Activated CD8-positive, alpha-beta T cell treated with anti-CD3 and anti-CD28 coated beads for 36 hours (primary cell): ENCODE results near the gene TMEM247. TPM values are rescaled to one million over a fixed set of nuclear protein-coding genes. Genes with fewer than 3 reads are reported as not detected.
A peak's percentile ranks its signal among the peaks of the same experiment; 100 is the strongest.
"Not testable (repeated sequence)": the region's sequence is repeated elsewhere in the genome, so short reads cannot be mapped to it uniquely, and the experiment has no call there.

Source experiments
- ATAC-seq: fragments of 200-7000 bp; cut with Tn5 transposase; one replicate; pipeline ENCODE4 v1.10.0; 2021; ENCODE audit warnings: mild to moderate bottlenecking, moderate library complexity
- CTCF ChIA-PET: fragments of 350-600 bp; sonication (Branson Sonifier 250); formaldehyde crosslinking; loops from one replicate; lab custom pipeline; 2021; ENCODE audit warnings: antibody characterized with exemption; lab: Charles Lee
- POLR2A ChIA-PET: fragments of 350-600 bp; sonication (Branson Sonifier 250); formaldehyde crosslinking; loops from one replicate; lab custom pipeline; 2021; ENCODE audit warnings: antibody characterized with exemption; lab: Charles Lee
- DNase-seq: peaks from one replicate; pipeline ENCODE4 v3.0.0-alpha.2; 2020
- H3K27ac Mint-ChIP-seq: one replicate; pipeline ENCODE4 v1.8.0; 2021; ENCODE audit warnings: mild to moderate bottlenecking, mixed read lengths
- H3K27me3 Mint-ChIP-seq: one replicate; pipeline ENCODE4 v1.8.0; 2021; ENCODE audit warnings: mixed read lengths
- H3K36me3 Mint-ChIP-seq: one replicate; pipeline ENCODE4 v1.8.0; 2021; ENCODE audit warnings: low read depth, mixed read lengths
- H3K4me1 Mint-ChIP-seq: one replicate; pipeline ENCODE4 v1.8.0; 2021; ENCODE audit warnings: low read depth, mixed read lengths
- H3K4me3 Mint-ChIP-seq: one replicate; pipeline ENCODE4 v1.8.0; 2021; ENCODE audit warnings: mild to moderate bottlenecking, moderate library complexity, mixed read lengths
- H3K9me3 Mint-ChIP-seq: one replicate; pipeline ENCODE4 v1.8.0; 2021; ENCODE audit warnings: mixed read lengths
- CTCF ChIP-seq: fragments of 200-600 bp; IDR thresholded peaks from one replicate; pipeline ENCODE4 v1.8.0; 2022; ENCODE audit warnings: antibody characterized with exemption, mild to moderate bottlenecking
- intact Hi-C: fragments of 100-400 bp; cut with micrococcal nuclease; formaldehyde crosslinking; loops from one replicate; pipeline ENCODE4 v1.10.0; 2022
- total RNA-seq, 2 experiments: library from RNA; stranded (reverse); gene quantifications; one replicate each; pipeline ENCODE4 v1.2.3, GENCODE V29; 2021

TMEM247 gene
- total RNA-seq, 2 experiments from 2014 or later: not detected

- TF ChIP-seq CTCF: no peak
- H3K27me3 Mint-ChIP-seq: no peaks in the 10 kb centered on the region
- DNase-seq (no peak), ATAC-seq (no peak)
- peaks cover 17% of the 10 kb centered on the region for H3K9me3 Mint-ChIP-seq
- CTCF ChIA-PET: interaction anchor here (1.6 kb wide), 1 partner anchor 13 kb away, joined by 3 read pairs; no protein-coding TSS in a partner anchor
- H3K4me3 Mint-ChIP-seq: no peak overlapping the region
- H3K36me3 Mint-ChIP-seq: peaks cover 13% of the 10 kb centered on the region
- POLR2A ChIA-PET: no interaction called here
- intact Hi-C loops: no loop called here
- H3K4me1 Mint-ChIP-seq: peaks cover 8% of the 10 kb centered on the region
- no peak overlapping the region for H3K27ac Mint-ChIP-seq
Measured at GRCh38 chr2:46518861-46519260, 39.5 kb downstream of the TMEM247 start.

DNA sequence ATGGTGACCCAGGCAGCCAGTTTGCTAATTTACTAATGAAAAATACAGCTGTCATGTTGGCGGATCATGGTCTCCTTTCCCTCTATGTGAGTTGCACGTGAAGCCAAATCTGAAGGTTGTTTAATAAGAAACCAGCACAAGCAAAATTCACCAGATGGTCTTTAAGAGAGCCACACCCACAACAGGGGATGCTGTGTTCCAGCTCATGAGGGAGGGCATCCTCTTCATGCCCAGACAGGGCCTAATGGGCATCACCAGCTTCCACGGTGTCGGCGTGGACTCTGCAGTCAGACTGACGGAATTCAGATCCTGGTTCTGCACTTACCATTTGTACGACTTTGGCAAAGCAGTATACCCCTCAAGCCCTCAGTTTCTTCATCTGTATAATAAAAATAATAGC is 39.9 kb downstream of the TMEM247 start:
- POLR2A ChIA-PET: no interaction called here
- no peak for ATAC-seq
- Mint-ChIP-seq H3K36me3 (peaks cover 13% of the 10 kb centered on the region), H3K4me3 (no peak overlapping the region), H3K4me1 (peaks cover 8% of the 10 kb centered on the region), H3K9me3 (peaks cover 17% of the 10 kb centered on the region), H3K27ac (no peak overlapping the region), H3K27me3 (no peaks in the 10 kb centered on the region)
- DNase-seq: no peak
- TF ChIP-seq CTCF: no peak
- intact Hi-C loops: no loop called here
- CTCF ChIA-PET: no interaction called here

DNA sequence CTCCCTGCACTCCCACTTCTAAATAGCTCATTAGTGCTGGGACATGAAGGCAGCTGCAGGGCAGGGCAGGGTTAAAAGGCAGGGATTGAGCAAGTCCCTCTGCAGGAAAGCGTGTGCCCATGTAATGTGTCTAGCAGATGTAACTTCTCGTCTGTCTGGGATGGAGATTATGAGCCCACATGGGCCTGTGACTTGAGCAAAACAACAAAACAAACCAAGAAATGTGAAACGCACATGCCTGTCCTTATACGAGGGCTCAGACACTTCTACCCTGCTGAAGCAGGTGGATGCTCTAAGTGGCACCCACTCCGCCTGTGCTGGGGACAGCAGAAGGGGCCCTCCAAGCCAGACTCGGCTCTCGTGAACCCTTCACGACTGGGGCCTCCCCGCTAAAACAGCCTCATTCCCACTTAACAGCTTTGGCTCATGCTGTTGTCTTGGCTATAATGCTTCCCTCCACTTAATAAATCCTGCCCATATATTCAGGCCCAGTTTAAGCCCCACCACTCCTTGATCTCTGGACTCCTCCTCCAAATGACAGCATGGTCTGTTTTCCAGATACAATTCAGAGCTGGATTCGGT is 40.9 kb downstream of the TMEM247 start:
- intact Hi-C loops: no loop called here
- Mint-ChIP-seq H3K27ac (no peak overlapping the region), H3K36me3 (peaks cover 10% of the 10 kb centered on the region), H3K27me3 (no peaks in the 10 kb centered on the region), H3K4me3 (no peak overlapping the region), H3K4me1 (peaks cover 8% of the 10 kb centered on the region), H3K9me3 (peaks cover 9% of the 10 kb centered on the region)
- TF ChIP-seq CTCF: no peak
- ATAC-seq (no peak), DNase-seq (no peak)
- ChIA-PET CTCF (no interaction called here), POLR2A (interaction anchor here (0.5 kb wide), 1 partner anchor 253 kb away, joined by 3 read pairs; no protein-coding TSS in a partner anchor)

- DNase-seq: no peak
- H3K36me3 Mint-ChIP-seq: peaks cover under 1% of the 10 kb centered on the region
- no peak for TF ChIP-seq CTCF
- H3K9me3 Mint-ChIP-seq: no peaks in the 10 kb centered on the region
- no peak overlapping the region for H3K27ac Mint-ChIP-seq
- intact Hi-C loops: no loop called here
- ChIA-PET POLR2A (no interaction called here), CTCF (no interaction called here)
- no peak overlapping the region for H3K4me3 Mint-ChIP-seq
- no peaks in the 10 kb centered on the region for H3K27me3 Mint-ChIP-seq
- H3K4me1 Mint-ChIP-seq: peaks cover 8% of the 10 kb centered on the region
- peak; percentile 66 for ATAC-seq
Measured at GRCh38 chr2:46521215-46521683, 41.9 kb downstream of the TMEM247 start.

- H3K9me3 Mint-ChIP-seq, H3K27me3 Mint-ChIP-seq, POLR2A ChIA-PET, intact Hi-C loops, DNase-seq, H3K4me3 Mint-ChIP-seq, H3K4me1 Mint-ChIP-seq, ATAC-seq, H3K27ac Mint-ChIP-seq, H3K36me3 Mint-ChIP-seq, CTCF ChIA-PET: not testable (repeated sequence)
Measured at GRCh38 chr2:46522385-46522784, 43.0 kb downstream of the TMEM247 start.
